Keratinocyte (primary cell): ENCODE results near the gene MTR. TPM values are rescaled to one million over a fixed set of nuclear protein-coding genes. Genes with fewer than 3 reads are reported as not detected.

Experiments
- DNase-seq: peaks from one replicate; pipeline ENCODE4 v3.0.0-alpha.2; 2011; ENCODE audit warnings: low read depth, missing footprints, low spot score
- FAIRE-seq: peaks from 2 replicates; lab custom pipeline; 2011; peaks lifted over from hg19 to GRCh38; lab: Jason Lieb, UNC
- H2AFZ ChIP-seq: 2 replicates; pipeline ENCODE4 v1.6.0; 2012; ENCODE audit warnings: low read length, control low read depth, inconsistent platforms; ENCODE audit not compliant: control insufficient read depth
- H3K27ac ChIP-seq: 2 replicates; pipeline ENCODE4 v1.5.1; 2011; ENCODE audit warnings: low read length; ENCODE audit not compliant: control insufficient read depth, insufficient read depth
- H3K27me3 ChIP-seq: 3 replicates; pipeline ENCODE4 v1.6.0; 2011; ENCODE audit warnings: low read length; ENCODE audit not compliant: control insufficient read depth, insufficient read depth; ENCODE audit errors: extremely low read depth
- H3K36me3 ChIP-seq, 2 experiments: 2 replicates in 1 of 2; 3 replicates in 1 of 2; pipeline ENCODE4 v1.5.1; 2011; ENCODE audit warnings: low read length in 2 of 2, mild to moderate bottlenecking in 1 of 2; ENCODE audit not compliant: control insufficient read depth in 2 of 2, insufficient read depth in 2 of 2; ENCODE audit errors: extremely low read depth in 1 of 2
- H3K4me1 ChIP-seq: 3 replicates; pipeline ENCODE4 v1.5.1; 2011; ENCODE audit warnings: low read length; ENCODE audit not compliant: control insufficient read depth, insufficient read depth; ENCODE audit errors: extremely low read depth
- H3K4me2 ChIP-seq: 3 replicates; pipeline ENCODE4 v1.6.0; 2011; ENCODE audit warnings: low read depth, low read length; ENCODE audit not compliant: control insufficient read depth, insufficient read depth; ENCODE audit errors: extremely low read depth
- H3K4me3 ChIP-seq, 3 experiments: fragments of 200-600 bp in 1 of 3; sonication (generic) in 1 of 3; 2 replicates in 2 of 3; 3 replicates in 1 of 3; pipeline ENCODE4 v1.5.1; 2011 to 2016; ENCODE audit warnings: low read length in 3 of 3, mild to moderate bottlenecking in 3 of 3, control low read depth in 2 of 3, inconsistent platforms in 1 of 3, low read depth in 1 of 3, mixed read lengths in 1 of 3, mixed run types in 1 of 3, moderate library complexity in 1 of 3; ENCODE audit not compliant: control insufficient read depth in 2 of 3, insufficient read depth in 2 of 3; ENCODE audit errors: extremely low read depth in 1 of 3
- H3K79me2 ChIP-seq: 2 replicates; pipeline ENCODE4 v1.6.0; 2012; ENCODE audit warnings: low read length; ENCODE audit not compliant: control insufficient read depth, insufficient read depth
- H3K9ac ChIP-seq: 3 replicates; pipeline ENCODE4 v1.6.0; 2011; ENCODE audit warnings: low read length; ENCODE audit not compliant: control insufficient read depth, insufficient read depth; ENCODE audit errors: extremely low read depth
- H3K9me1 ChIP-seq: 3 replicates; pipeline ENCODE4 v1.6.0; 2011; ENCODE audit warnings: low read length; ENCODE audit not compliant: control insufficient read depth, insufficient read depth; ENCODE audit errors: extremely low read depth
- H3K9me3 ChIP-seq: 2 replicates; pipeline ENCODE4 v1.5.1; 2012; ENCODE audit warnings: low read depth, low read length; ENCODE audit not compliant: control insufficient read depth
- H4K20me1 ChIP-seq: 3 replicates; pipeline ENCODE4 v1.6.0; 2011; ENCODE audit warnings: low read length; ENCODE audit not compliant: control insufficient read depth, insufficient read depth; ENCODE audit errors: extremely low read depth
- CTCF ChIP-seq, 3 experiments: IDR thresholded peaks in 1 of 3; conservative IDR thresholded peaks in 1 of 3; optimal IDR thresholded peaks in 1 of 3; 2 replicates in 2 of 3; 3 replicates in 1 of 3; pipeline versions ENCODE3 to v1.5.1; 2011; ENCODE audit warnings: low read length in 3 of 3, mild to moderate bottlenecking in 3 of 3, moderate library complexity in 2 of 3, control low read depth in 1 of 3, inconsistent platforms in 1 of 3; ENCODE audit not compliant: insufficient read depth in 2 of 3; ENCODE audit errors: extremely low read depth in 1 of 3
- EZH2 ChIP-seq: IDR thresholded peaks from one replicate; pipeline ENCODE4 v1.6.1; 2012; ENCODE audit warnings: inconsistent platforms, mild to moderate bottlenecking, low read length, moderate library complexity
- dilution Hi-C: fragments of 300-500 bp; cut with MboI; formaldehyde crosslinking; loops from one replicate; pipeline ENCODE4 v1.7.0; 2020; ENCODE audit warnings: low sequenced_read_pairs; ENCODE audit not compliant: extremely low pct_ligation_motif_present
- polyA plus RNA-seq, 5 experiments: library from polyadenylated mRNA; depleted of rRNA in 3 of 5; stranded (reverse) in 3 of 5; stranded (forward) in 1 of 5; unstranded in 1 of 5; fragments of >200 nt; gene quantifications; 1 replicate in 1 of 5; 2 replicates in 3 of 5; 3 replicates in 1 of 5; pipeline versions ENCODE4 v1.2.1 to v1.2.3, GENCODE V29; 2011 to 2012; ENCODE audit warnings: missing spikeins in 2 of 5, low read depth in 1 of 5, low replicate concordance in 1 of 5

The MTR gene
- polyA plus RNA-seq, 1 donor (not counting 4 experiments of a cell fraction or from before 2014, with no cell fraction given), result 14.3 TPM

DNA sequence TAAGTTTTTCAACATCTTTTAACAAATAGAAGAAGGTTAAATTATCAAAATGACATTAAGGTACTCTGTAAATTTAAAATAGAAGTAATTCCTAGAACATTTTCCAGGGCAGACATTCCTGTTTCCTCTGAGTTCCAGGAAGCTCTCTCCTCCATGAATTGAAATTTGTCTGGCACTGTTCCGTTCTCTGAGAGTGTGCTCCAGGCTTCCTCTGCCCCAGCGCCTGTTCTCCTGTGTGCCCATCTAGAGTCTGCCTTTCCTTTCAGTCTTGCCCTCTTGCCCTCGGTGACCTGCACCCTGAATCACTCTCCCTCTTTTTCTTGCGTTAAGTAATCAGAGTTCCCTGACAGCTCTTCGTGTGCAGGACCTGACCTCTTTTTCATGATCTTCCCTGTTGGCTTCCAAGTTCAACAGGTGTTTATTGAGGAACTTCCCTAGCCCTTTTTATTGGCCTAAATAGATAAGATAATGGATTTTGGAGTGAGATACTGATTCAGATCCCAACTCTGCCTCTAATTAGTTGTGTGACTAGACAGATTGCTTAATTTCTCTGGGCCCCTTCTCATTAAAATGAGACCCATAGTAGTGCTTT, 77.1 kb downstream of the MTR start:
- H3K9ac ChIP-seq, result no peak overlapping the region

DNA sequence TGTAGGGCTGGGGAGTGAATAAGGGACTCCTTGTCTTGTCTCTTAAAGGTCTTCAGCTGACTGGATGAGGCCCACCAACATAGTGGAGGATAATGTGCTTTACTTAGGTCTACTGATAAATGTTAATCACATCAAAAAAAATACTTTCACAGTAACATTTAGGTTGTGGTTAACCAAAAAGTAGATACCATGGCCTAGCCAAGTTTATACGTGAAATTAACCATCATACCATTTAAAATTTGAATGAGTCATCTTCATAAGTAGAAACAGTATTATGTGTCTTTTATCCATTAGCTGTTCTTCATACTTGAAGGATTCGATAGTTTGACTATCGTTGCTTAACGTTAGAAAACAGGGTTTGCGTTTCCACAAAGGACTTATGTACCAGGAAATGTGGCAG, 80.9 kb downstream of the MTR start:
- H3K79me2 ChIP-seq, result no peaks in the 10 kb centered on the region
- no peak overlapping the region for H3K27ac ChIP-seq
- H3K27me3 ChIP-seq, result no peaks in the 10 kb centered on the region
- no peak overlapping the region for H3K4me2 ChIP-seq
- dilution Hi-C loops, result no loop called here
- no peaks in the 10 kb centered on the region for H3K4me1 ChIP-seq
- H3K4me3 ChIP-seq, result no peak overlapping the region
- TF ChIP-seq CTCF (optimal IDR thresholded peaks at IDR 0.05 in 1 of 3, IDR thresholded peaks at IDR 0.05 in 1 of 3, conservative IDR thresholded peaks at IDR 0.05 in 1 of 3; ENCODE audit: extremely low read depth in 1 of 3, insufficient read depth in 2 of 3, low read length in 3 of 3), result no peak
- no peak for TF ChIP-seq EZH2
- H2AFZ ChIP-seq, result no peak overlapping the region
- no peaks in the 10 kb centered on the region for H3K9me3 ChIP-seq
- DNase-seq, result no peak
- H3K36me3 ChIP-seq, result peaks cover 0 to 6% of the 10 kb centered on the region in 2 experiments
- H3K9me1 ChIP-seq, result no peaks in the 10 kb centered on the region
- no peak for FAIRE-seq
- no peak overlapping the region for H3K9ac ChIP-seq
- no peaks in the 10 kb centered on the region for H4K20me1 ChIP-seq

More for the DNA sequence above, 77.1 kb downstream of the MTR start:
- H3K9me1 ChIP-seq, result no peaks in the 10 kb centered on the region
- no peaks in the 10 kb centered on the region for H3K27me3 ChIP-seq
- H3K4me3 ChIP-seq, result no peak overlapping the region
- DNase-seq (no peak), FAIRE-seq (no peak)
- H4K20me1 ChIP-seq, result no peaks in the 10 kb centered on the region
- no peak overlapping the region for H3K27ac ChIP-seq
- peaks cover 12 to 13% of the 10 kb centered on the region in 2 experiments for H3K36me3 ChIP-seq
- no peaks in the 10 kb centered on the region for H3K79me2 ChIP-seq
- dilution Hi-C loops, result no loop called here
- no peak overlapping the region for H3K4me2 ChIP-seq
- no peaks in the 10 kb centered on the region for H3K4me1 ChIP-seq
- H2AFZ ChIP-seq, result no peak overlapping the region
- TF ChIP-seq CTCF (optimal IDR thresholded peaks at IDR 0.05 in 1 of 3, IDR thresholded peaks at IDR 0.05 in 1 of 3, conservative IDR thresholded peaks at IDR 0.05 in 1 of 3; ENCODE audit: extremely low read depth in 1 of 3, insufficient read depth in 2 of 3, low read length in 3 of 3), result no peak
- H3K9me3 ChIP-seq, result no peaks in the 10 kb centered on the region
